ENCODE measurements around the gene HLA-DOB.

The HLA-DOB gene

GRCh38 chr6:32836873-32837272, 20.1 kb upstream of the HLA-DOB start:
- TF ChIP-seq ZFX (IDR thresholded peaks at IDR 0.05) (no peak), CTCF (conservative IDR thresholded peaks at IDR 0.05) (no peak)
- no peak overlapping the region for H3K27ac ChIP-seq

- no peak for TF ChIP-seq CTCF (conservative IDR thresholded peaks at IDR 0.05)
- TF ChIP-seq ZFX (IDR thresholded peaks at IDR 0.05), result no peak
- H3K27ac ChIP-seq, result no peak overlapping the region
Observed at GRCh38 chr6:32835167-32835893, 18.5 kb upstream of the HLA-DOB start.

- H3K27ac ChIP-seq, result no peak overlapping the region
- TF ChIP-seq CTCF (conservative IDR thresholded peaks at IDR 0.05) (no peak), ZFX (IDR thresholded peaks at IDR 0.05) (no peak)
Observed at GRCh38 chr6:32833664-32834063, 16.9 kb upstream of the HLA-DOB start.

DNA sequence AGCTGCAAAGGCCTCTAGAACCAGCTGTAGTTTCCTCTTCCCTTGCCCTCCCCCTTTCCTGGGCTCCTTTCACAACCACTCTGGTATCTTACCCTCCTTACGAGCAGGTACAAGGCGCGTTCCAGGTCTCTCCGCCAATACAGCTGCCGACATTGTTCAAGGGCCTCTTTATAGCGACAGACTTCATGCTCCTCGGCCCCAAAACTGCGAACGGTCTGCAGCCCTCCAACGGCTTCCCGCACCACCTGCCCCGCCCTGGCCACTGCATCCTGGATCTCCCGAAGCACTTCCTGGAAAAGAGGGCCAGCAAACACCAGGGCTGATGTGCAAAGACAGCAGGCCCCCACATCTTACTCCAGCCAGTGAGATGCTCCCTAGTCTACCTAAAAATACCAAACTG, 15.7 kb upstream of the HLA-DOB start:
- H3K27ac ChIP-seq, result no peak overlapping the region
- TF ChIP-seq ZFX (IDR thresholded peaks at IDR 0.05) (no peak), CTCF (conservative IDR thresholded peaks at IDR 0.05) (no peak)

DNA sequence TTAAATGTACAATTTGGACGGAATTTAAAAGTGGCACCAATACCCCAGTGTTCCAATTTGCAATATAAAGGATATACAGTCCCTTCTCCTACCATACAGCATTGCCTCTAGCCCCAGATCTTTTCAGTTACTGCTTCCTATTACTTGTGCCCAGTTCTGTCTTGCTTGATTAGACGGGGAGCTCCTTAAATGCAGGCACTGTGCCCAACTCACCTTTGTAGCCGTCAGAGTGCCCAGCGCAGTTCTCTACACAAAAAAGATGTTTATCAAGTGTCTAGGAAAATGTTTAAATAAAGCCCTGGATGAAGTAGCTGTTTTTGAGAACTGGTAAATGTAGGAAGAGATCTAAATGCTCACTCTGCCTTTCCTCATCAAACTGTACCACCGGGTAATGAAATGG, 14.1 kb upstream of the HLA-DOB start:
- TF ChIP-seq CTCF (conservative IDR thresholded peaks at IDR 0.05), result no peak
- no peak for TF ChIP-seq ZFX (IDR thresholded peaks at IDR 0.05)
- no peak overlapping the region for H3K27ac ChIP-seq

DNA sequence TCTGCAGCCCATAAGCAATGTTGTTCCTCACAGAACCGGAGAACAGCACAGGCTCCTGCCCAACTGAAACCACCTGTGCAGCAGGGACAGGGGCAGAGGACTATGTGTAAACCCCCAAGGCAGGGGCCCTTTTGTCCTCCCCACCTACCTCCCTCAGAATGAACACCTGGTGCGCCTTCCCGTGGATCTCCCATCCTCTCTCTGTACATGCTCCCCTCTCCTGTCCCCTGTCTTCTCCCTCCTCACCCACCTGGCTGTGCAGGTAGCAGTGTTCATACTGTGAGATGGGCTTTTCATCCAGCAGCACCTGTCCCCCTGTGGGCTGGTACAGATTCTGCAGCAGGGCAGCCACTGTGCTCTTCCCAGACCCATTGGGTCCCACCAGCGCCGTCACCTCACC, 13.2 kb upstream of the HLA-DOB start:
- H3K27ac ChIP-seq, result no peak overlapping the region
- TF ChIP-seq CTCF (conservative IDR thresholded peaks at IDR 0.05) (no peak), ZFX (IDR thresholded peaks at IDR 0.05) (no peak)

GRCh38 chr6:32829495-32829894, 12.7 kb upstream of the HLA-DOB start:
- H3K27ac ChIP-seq, result no peak overlapping the region
- TF ChIP-seq ZFX (IDR thresholded peaks at IDR 0.05) (no peak), CTCF (conservative IDR thresholded peaks at IDR 0.05) (no peak)
